ENCODE data around the gene ALK.
"Not testable (repeated sequence)": the region's sequence is repeated elsewhere in the genome, so short reads cannot be mapped to it uniquely, and the experiment has no call there.

The ALK gene

GRCh38 chr2:29755829-29756228 is 165.6 kb downstream of the ALK start:
- no peak for DNase-seq (ENCODE audit: low read depth)

- no peak for DNase-seq (ENCODE audit: low read depth)
These were observed 166.2 kb downstream of the ALK start for GRCh38 chr2:29755233-29755632.

GRCh38 chr2:29753671-29754444 is 167.5 kb downstream of the ALK start:
- DNase-seq (ENCODE audit: low read depth): no peak

- no peak for DNase-seq (ENCODE audit: low read depth)
These were observed 170.0 kb downstream of the ALK start for GRCh38 chr2:29751390-29751789.

GRCh38 chr2:29750463-29750862 is 170.9 kb downstream of the ALK start:
- not testable (repeated sequence) for DNase-seq (ENCODE audit: low read depth)

- no peak for DNase-seq (ENCODE audit: low read depth)
These were observed 171.5 kb downstream of the ALK start for GRCh38 chr2:29749843-29750242.

GRCh38 chr2:29749041-29749440 is 172.3 kb downstream of the ALK start:
- DNase-seq (ENCODE audit: low read depth): no peak

- DNase-seq (ENCODE audit: low read depth): no peak
These were observed 173.5 kb downstream of the ALK start for GRCh38 chr2:29747786-29748470.

- DNase-seq (ENCODE audit: low read depth): no peak
These were observed 176.4 kb downstream of the ALK start for GRCh38 chr2:29744976-29745375.

GRCh38 chr2:29743516-29743915 is 177.9 kb downstream of the ALK start:
- DNase-seq (ENCODE audit: low read depth): no peak

GRCh38 chr2:29742656-29743055 is 178.7 kb downstream of the ALK start:
- no peak for DNase-seq (ENCODE audit: low read depth)

GRCh38 chr2:29741132-29741531 is 180.3 kb downstream of the ALK start:
- DNase-seq (ENCODE audit: low read depth): no peak

- no peak for DNase-seq (ENCODE audit: low read depth)
These were observed 187.4 kb downstream of the ALK start for GRCh38 chr2:29733965-29734364.

GRCh38 chr2:29733213-29733612 is 188.2 kb downstream of the ALK start:
- DNase-seq (ENCODE audit: low read depth): no peak

- DNase-seq (ENCODE audit: low read depth): no peak
These were observed 189.4 kb downstream of the ALK start for GRCh38 chr2:29731948-29732347.

GRCh38 chr2:29729932-29730331 is 191.5 kb downstream of the ALK start:
- DNase-seq (ENCODE audit: low read depth): no peak

GRCh38 chr2:29729401-29729800 is 192.0 kb downstream of the ALK start:
- no peak for DNase-seq (ENCODE audit: low read depth)

- DNase-seq (ENCODE audit: low read depth): no peak
These were observed 194.4 kb downstream of the ALK start for GRCh38 chr2:29726976-29727375.

- no peak for DNase-seq (ENCODE audit: low read depth)
These were observed 195.8 kb downstream of the ALK start for GRCh38 chr2:29725610-29726009.

- DNase-seq (ENCODE audit: low read depth): no peak
These were observed 197.1 kb downstream of the ALK start for GRCh38 chr2:29724282-29724681.

- DNase-seq (ENCODE audit: low read depth): no peak
These were observed 198.0 kb downstream of the ALK start for GRCh38 chr2:29723255-29724001.

GRCh38 chr2:29719639-29720038 is 201.7 kb downstream of the ALK start:
- DNase-seq (ENCODE audit: low read depth): no peak

GRCh38 chr2:29718076-29718686 is 203.2 kb downstream of the ALK start:
- no peak for DNase-seq (ENCODE audit: low read depth)
